CD4-positive, alpha-beta memory T cell (primary cell): ENCODE results near the gene FADD. TPM values are rescaled to one million over a fixed set of nuclear protein-coding genes. Genes with fewer than 3 reads are reported as not detected.

Source experiments
- CTCF ChIA-PET: fragments of 350-600 bp; sonication (Branson Sonifier 250); formaldehyde crosslinking; loops from one replicate; lab custom pipeline; 2021; ENCODE audit warnings: inconsistent platforms; ENCODE audit not compliant: partially characterized antibody; lab: Charles Lee
- POLR2A ChIA-PET: fragments of 350-600 bp; sonication (Branson Sonifier 250); formaldehyde crosslinking; loops from one replicate; lab custom pipeline; 2021; ENCODE audit not compliant: partially characterized antibody; lab: Charles Lee
- DNase-seq, 5 donors: peaks; one replicate each; pipeline versions ENCODE4 v3.0.0 to v3.0.0-alpha.2; 2020 to 2022; ENCODE audit warnings: mixed read lengths in 1 of 5
- H3K27ac ChIP-seq: one replicate; pipeline ENCODE4 v1.7.0; 2013; ENCODE audit warnings: low read depth, low read length
- H3K27me3 ChIP-seq: 2 replicates; pipeline ENCODE4 v1.7.0; 2013; ENCODE audit warnings: mild to moderate bottlenecking, low read length, moderate library complexity; ENCODE audit not compliant: insufficient read depth
- H3K36me3 ChIP-seq: 2 replicates; pipeline ENCODE4 v1.7.0; 2013; ENCODE audit warnings: mild to moderate bottlenecking, low read length, moderate library complexity; ENCODE audit not compliant: insufficient read depth
- H3K4me1 ChIP-seq: 2 replicates; pipeline ENCODE4 v1.7.0; 2013; ENCODE audit warnings: mild to moderate bottlenecking, low read length, moderate library complexity; ENCODE audit not compliant: insufficient read depth
- H3K4me3 ChIP-seq, 2 donors: one replicate each; pipeline ENCODE4 v1.7.0; 2013; ENCODE audit warnings: low read length in 2 of 2, mild to moderate bottlenecking in 1 of 2
- H3K9me3 ChIP-seq, 2 donors: one replicate each; pipeline ENCODE4 v1.7.0; 2013; ENCODE audit warnings: low read length in 2 of 2, control low read depth in 1 of 2; ENCODE audit not compliant: control insufficient read depth in 1 of 2
- H3K27ac Mint-ChIP-seq, 7 donors: one replicate each; pipeline ENCODE4 v1.8.0; 2020 to 2021; ENCODE audit warnings: mixed read lengths in 7 of 7, mild to moderate bottlenecking in 6 of 7, inconsistent platforms in 3 of 7, moderate library complexity in 3 of 7
- H3K27me3 Mint-ChIP-seq, 2 donors: one replicate each; pipeline ENCODE4 v1.8.0; 2020 to 2021; ENCODE audit warnings: mixed read lengths in 2 of 2
- H3K36me3 Mint-ChIP-seq, 2 donors: one replicate each; pipeline ENCODE4 v1.8.0; 2020 to 2021; ENCODE audit warnings: mixed read lengths in 2 of 2, inconsistent platforms in 1 of 2, mild to moderate bottlenecking in 1 of 2
- H3K4me1 Mint-ChIP-seq, 4 donors: one replicate each; pipeline ENCODE4 v1.8.0; 2020 to 2021; ENCODE audit warnings: mixed read lengths in 4 of 4, mild to moderate bottlenecking in 1 of 4
- H3K4me3 Mint-ChIP-seq, 8 donors: one replicate each; pipeline ENCODE4 v1.8.0; 2020 to 2021; ENCODE audit warnings: mixed read lengths in 8 of 8, mild to moderate bottlenecking in 7 of 8, moderate library complexity in 6 of 8, inconsistent platforms in 3 of 8
- H3K9me3 Mint-ChIP-seq, 8 donors: one replicate each; pipeline ENCODE4 v1.8.0; 2020 to 2021; ENCODE audit warnings: mixed read lengths in 8 of 8, mild to moderate bottlenecking in 5 of 8, inconsistent platforms in 3 of 8, moderate library complexity in 1 of 8
- intact Hi-C: fragments of 100-400 bp; cut with micrococcal nuclease; formaldehyde crosslinking; loops from one replicate; pipeline ENCODE4 v1.15.1; 2023
- polyA plus RNA-seq, 2 donors: library from polyadenylated mRNA; unstranded; fragments of 300-500 nt; fragmentation: Illumina TruSeq; gene quantifications; one replicate each; pipeline ENCODE4 v1.2.3, GENCODE V29; 2021
- total RNA-seq, 2 experiments: library from RNA; stranded (reverse); gene quantifications; one replicate each; pipeline ENCODE4 v1.2.3, GENCODE V29; 2021

FADD gene
- total and polyA plus RNA-seq, 4 experiments from 2014 or later, result 19.2 to 48.0 (median 34.2) TPM

DNA sequence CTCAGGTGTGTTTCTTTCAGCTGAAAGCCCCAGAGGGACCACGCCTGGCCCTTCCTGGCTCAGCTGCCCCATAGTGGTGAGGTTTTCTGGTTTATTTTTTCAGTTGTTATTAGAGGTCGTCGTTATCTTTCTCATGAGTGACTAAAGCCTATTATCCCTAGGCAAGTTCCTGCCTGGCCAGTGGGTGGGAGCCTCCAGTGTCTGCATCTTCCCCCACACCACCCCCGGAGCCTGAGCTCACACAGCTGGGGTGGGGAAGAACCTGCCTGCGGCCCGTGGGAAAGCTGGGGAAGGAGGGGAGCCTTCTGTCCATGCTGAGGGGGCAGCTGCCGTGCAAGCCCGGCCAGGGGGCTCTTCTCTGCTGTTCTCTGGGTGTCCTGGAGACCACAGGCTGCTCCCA is 43.1 kb downstream of the FADD start:
- no peak for DNase-seq
- no peak overlapping the region for H3K27ac Mint-ChIP-seq
- POLR2A ChIA-PET, result no interaction called here
- H3K4me1 Mint-ChIP-seq, result no peaks in the 10 kb centered on the region
- intact Hi-C loops, result no loop called here
- H3K9me3 ChIP-seq, result no peaks in the 10 kb centered on the region
- CTCF ChIA-PET, result no interaction called here
- H3K4me3 Mint-ChIP-seq, result no peak overlapping the region
- no peaks in the 10 kb centered on the region for H3K36me3 Mint-ChIP-seq
- H3K27ac ChIP-seq, result no peak overlapping the region
- peaks cover 0 to 2% (median 0%) of the 10 kb centered on the region in 8 donors for H3K9me3 Mint-ChIP-seq
- H3K27me3 Mint-ChIP-seq, result peaks cover 3 to 7% of the 10 kb centered on the region in 2 donors
- H3K4me1 ChIP-seq, result no peaks in the 10 kb centered on the region
- H3K27me3 ChIP-seq, result no peaks in the 10 kb centered on the region
- H3K4me3 ChIP-seq, result no peak overlapping the region
- no peaks in the 10 kb centered on the region for H3K36me3 ChIP-seq

DNA sequence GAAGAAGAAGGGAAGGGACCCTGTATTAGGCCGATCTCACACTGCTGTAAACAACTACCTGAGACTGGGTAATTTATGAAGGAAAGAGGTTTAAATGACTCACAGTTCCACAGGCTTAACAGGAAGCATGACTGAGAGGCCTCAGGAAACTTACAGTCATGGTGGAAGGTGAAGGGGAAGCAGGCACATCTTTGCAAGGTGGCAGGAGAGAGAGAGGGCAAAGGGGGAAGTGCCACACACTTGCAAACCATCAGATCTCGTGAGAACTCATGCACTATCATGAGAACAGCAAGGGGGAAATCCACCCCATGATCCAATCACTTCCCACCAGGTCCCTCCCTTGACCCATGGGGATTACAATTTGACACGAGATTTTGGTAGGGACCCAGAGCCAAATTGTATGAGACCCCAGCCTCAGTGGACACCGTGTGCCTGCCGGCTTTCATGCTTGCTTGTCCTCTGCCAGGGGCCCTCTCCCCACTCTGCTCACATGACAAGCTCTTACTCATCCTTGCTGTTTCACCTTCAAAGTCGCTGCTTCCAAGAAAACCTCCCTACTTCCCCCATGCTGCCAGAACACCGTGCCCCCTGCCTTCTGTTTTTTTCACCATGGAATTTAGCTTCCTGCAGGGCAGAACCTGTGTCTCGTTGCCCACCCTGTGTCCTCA is 44.1 kb downstream of the FADD start:
- POLR2A ChIA-PET, result no interaction called here
- Histone ChIP-seq H3K9me3 (no peaks in the 10 kb centered on the region), H3K36me3 (no peaks in the 10 kb centered on the region), H3K27me3 (no peaks in the 10 kb centered on the region), H3K4me3 (no peak overlapping the region), H3K27ac (no peak overlapping the region), H3K4me1 (no peaks in the 10 kb centered on the region)
- Mint-ChIP-seq H3K36me3 (no peaks in the 10 kb centered on the region), H3K4me3 (no peak overlapping the region), H3K4me1 (no peaks in the 10 kb centered on the region), H3K27ac (no peak overlapping the region), H3K9me3 (peaks cover 0 to 2% (median 0%) of the 10 kb centered on the region in 8 donors), H3K27me3 (peaks cover 3 to 7% of the 10 kb centered on the region in 2 donors)
- CTCF ChIA-PET, result no interaction called here
- DNase-seq, result no peak
- intact Hi-C loops, result no loop called here

DNA sequence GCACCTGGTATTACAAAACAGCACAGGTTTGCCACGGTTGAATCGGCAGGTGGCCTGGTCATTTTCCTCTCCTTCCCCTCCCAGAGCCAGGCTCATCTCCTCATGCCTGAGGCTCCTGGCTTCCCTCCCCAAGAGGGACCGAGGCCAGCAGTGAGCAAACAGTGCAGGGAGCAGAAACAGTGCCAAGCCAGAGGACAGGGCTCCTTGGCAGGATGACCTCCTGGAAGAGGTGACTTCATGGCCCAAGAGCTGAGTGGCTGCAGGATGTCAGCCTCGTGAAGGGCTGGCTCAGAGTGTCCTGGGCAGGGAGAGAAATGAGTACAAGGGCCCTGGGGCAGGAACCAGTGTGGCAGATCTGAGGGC is 44.6 kb downstream of the FADD start:
- Mint-ChIP-seq H3K9me3 (peaks cover 0 to 2% (median 0%) of the 10 kb centered on the region in 8 donors), H3K4me1 (no peaks in the 10 kb centered on the region), H3K27me3 (peaks cover 3 to 7% of the 10 kb centered on the region in 2 donors), H3K4me3 (no peak overlapping the region), H3K27ac (no peak overlapping the region), H3K36me3 (no peaks in the 10 kb centered on the region)
- Histone ChIP-seq H3K4me1 (no peaks in the 10 kb centered on the region), H3K9me3 (no peaks in the 10 kb centered on the region), H3K27ac (no peak overlapping the region), H3K36me3 (no peaks in the 10 kb centered on the region), H3K4me3 (no peak overlapping the region), H3K27me3 (no peaks in the 10 kb centered on the region)
- DNase-seq, result no peak
- intact Hi-C loops, result no loop called here
- ChIA-PET CTCF (no interaction called here), POLR2A (no interaction called here)

DNA sequence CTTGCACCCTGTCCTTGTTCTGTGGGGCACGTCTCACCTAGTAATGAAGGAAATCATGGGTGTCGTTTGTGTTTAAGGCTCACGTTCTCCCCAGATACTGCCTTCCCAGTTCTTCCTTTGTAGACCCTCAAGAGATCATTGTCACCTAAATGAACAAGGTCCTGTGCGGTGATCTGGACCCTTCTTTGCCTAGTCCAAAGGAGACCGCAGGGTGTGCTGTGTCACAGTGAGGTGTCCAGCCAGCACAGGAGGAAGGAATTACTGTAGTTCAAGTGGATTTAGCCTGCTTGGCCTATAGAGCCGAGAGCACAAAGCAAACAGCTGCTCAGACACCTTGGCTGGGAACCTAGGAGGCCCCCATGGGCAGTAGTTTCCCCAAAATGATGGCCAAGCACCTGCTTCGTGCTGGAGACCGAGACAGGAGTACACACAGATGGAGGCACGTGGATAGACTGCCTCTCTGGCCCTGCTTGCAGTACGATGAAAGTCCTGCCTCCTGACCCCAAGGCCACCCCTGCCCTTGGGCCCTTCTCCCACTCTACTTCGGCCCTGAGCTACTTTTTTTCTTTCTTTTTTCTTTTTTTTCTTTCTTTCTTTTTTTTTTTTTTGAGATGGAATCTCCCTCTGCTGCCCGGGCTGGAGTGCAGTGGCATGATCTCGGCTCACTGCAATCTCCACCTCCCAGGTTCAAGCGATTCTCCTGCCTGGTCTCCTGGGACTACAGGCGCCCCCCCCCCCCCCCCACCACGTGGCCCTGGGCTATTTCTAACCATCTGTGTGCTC is 48.0 kb downstream of the FADD start:
- CTCF ChIA-PET, result no interaction called here
- intact Hi-C loops, result no loop called here
- no peak overlapping the region for H3K27ac ChIP-seq
- POLR2A ChIA-PET, result no interaction called here
- H3K4me1 Mint-ChIP-seq, result no peaks in the 10 kb centered on the region
- peaks cover 0 to 2% of the 10 kb centered on the region in 2 donors for H3K27me3 Mint-ChIP-seq
- H3K4me3 Mint-ChIP-seq, result no peak overlapping the region
- H3K9me3 ChIP-seq, result no peaks in the 10 kb centered on the region
- no peak for DNase-seq
- no peaks in the 10 kb centered on the region for H3K4me1 ChIP-seq
- no peaks in the 10 kb centered on the region for H3K36me3 ChIP-seq
- H3K27ac Mint-ChIP-seq, result no peak overlapping the region
- no peaks in the 10 kb centered on the region for H3K36me3 Mint-ChIP-seq
- H3K27me3 ChIP-seq, result no peaks in the 10 kb centered on the region
- no peak overlapping the region for H3K4me3 ChIP-seq
- peaks cover 0 to 2% (median 0%) of the 10 kb centered on the region in 8 donors for H3K9me3 Mint-ChIP-seq

DNA sequence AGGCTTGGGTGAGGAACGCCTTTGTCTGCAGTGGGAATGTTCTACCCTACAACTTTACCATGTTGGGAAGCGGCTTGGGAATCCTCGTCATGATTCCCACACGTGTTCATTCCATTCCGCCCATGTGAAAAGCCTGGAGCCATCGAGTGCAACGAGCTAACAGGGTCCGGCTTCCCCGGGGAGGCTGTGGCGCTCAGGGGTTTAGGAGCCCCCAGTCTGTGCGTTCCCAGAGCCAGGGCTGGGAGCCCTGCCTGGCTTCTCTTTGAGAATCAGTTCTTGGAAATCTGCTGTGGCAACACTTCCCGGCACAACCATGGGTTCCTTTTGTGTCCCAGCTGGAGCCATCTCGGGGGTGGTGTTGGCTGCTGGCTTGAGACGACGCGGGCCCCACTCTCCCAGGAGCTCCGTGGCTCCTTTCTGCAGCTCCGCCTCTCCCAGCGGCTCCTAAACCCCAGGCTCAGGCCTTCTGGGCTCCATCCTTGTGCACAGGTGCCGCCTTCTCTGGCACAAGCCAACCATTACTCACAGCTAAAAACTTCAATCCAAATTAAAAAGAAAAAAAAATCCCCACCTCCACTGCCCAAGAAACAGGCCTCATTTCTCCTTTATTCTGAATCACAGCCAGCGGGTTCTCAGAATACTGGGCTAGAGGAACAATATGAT is 48.7 kb downstream of the FADD start:
- DNase-seq, result no peak
- ChIA-PET POLR2A (no interaction called here), CTCF (no interaction called here)
- intact Hi-C loops, result no loop called here
- Histone ChIP-seq H3K4me3 (no peak overlapping the region), H3K36me3 (no peaks in the 10 kb centered on the region), H3K27ac (no peak overlapping the region), H3K27me3 (no peaks in the 10 kb centered on the region), H3K9me3 (no peaks in the 10 kb centered on the region), H3K4me1 (no peaks in the 10 kb centered on the region)
- Mint-ChIP-seq H3K27ac (no peak overlapping the region), H3K27me3 (peaks cover 0 to 2% of the 10 kb centered on the region in 2 donors), H3K4me3 (no peak overlapping the region), H3K9me3 (peaks cover 0 to 2% (median 0%) of the 10 kb centered on the region in 8 donors), H3K36me3 (no peaks in the 10 kb centered on the region), H3K4me1 (no peaks in the 10 kb centered on the region)

DNA sequence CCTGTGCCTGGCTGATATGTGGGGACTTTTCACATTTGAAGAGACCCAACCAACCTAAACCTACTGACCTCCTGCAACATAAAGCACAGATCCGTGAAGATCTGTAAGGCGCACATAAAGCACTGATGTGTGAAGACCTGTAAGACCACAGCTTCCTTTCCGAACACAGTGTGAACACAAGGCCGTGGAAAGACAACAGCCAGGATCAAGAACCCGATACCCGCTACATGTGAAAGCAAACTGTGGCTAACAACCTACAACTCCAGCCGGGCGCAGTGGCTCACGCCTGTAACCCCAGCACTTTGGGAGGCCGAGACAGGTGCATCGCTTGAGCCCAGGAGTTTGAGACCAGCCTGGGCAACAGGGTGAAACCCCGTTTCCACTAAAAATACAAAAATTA is 49.7 kb downstream of the FADD start:
- Histone ChIP-seq H3K27me3 (no peaks in the 10 kb centered on the region), H3K4me3 (no peak overlapping the region), H3K9me3 (no peaks in the 10 kb centered on the region), H3K4me1 (no peaks in the 10 kb centered on the region), H3K27ac (no peak overlapping the region), H3K36me3 (no peaks in the 10 kb centered on the region)
- no peak for DNase-seq
- ChIA-PET CTCF (no interaction called here), POLR2A (no interaction called here)
- intact Hi-C loops, result no loop called here
- peaks cover 0 to 1% of the 10 kb centered on the region in 2 donors for H3K27me3 Mint-ChIP-seq
- H3K4me1 Mint-ChIP-seq, result no peaks in the 10 kb centered on the region
- peaks cover 0 to 2% (median 0%) of the 10 kb centered on the region in 8 donors for H3K9me3 Mint-ChIP-seq
- H3K36me3 Mint-ChIP-seq, result no peaks in the 10 kb centered on the region
- no peak overlapping the region for H3K27ac Mint-ChIP-seq
- H3K4me3 Mint-ChIP-seq, result no peak overlapping the region

DNA sequence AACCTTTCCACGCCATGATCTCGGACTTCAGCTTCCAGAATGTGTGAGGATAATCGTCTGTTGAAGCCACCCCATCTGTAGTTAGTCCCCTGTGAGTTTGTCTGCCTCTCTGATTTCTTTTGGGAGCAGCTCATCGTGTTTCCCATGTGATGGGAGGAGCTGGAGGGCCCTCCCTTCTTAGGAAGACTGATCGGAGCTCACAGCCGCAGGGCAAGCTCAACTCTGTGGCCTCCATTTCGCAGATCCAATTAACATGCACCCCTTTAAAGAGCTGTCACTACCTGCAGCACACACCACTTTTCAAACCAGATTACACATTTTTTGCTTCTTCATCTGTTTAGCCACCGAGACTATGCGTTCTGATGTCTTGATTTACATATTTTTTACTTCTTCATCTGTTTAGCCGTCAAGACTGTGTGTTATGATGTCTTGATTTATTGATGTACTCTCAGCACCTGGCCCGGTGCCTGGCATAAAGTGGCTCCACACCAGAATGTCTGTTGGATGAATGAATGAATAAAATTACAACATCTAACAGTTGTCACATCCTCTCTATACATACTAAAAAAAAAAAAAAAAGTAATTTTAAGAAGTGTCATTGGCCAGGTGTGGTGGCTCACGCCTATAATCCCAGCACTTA is 52.5 kb downstream of the FADD start:
- CTCF ChIA-PET, result interaction anchor here (1.1 kb wide), 1 partner anchor 63 kb away, joined by 3 read pairs; no protein-coding TSS in a partner anchor
- POLR2A ChIA-PET, result no interaction called here
- no peak for DNase-seq

More for the DNA sequence above, 52.5 kb downstream of the FADD start:
- Histone ChIP-seq H3K4me3 (no peak overlapping the region), H3K27me3 (no peaks in the 10 kb centered on the region), H3K9me3 (no peaks in the 10 kb centered on the region), H3K27ac (no peak overlapping the region), H3K4me1 (no peaks in the 10 kb centered on the region), H3K36me3 (no peaks in the 10 kb centered on the region)
- H3K27me3 Mint-ChIP-seq, result peaks cover 0 to 1% of the 10 kb centered on the region in 2 donors
- H3K36me3 Mint-ChIP-seq, result no peaks in the 10 kb centered on the region
- no peak overlapping the region for H3K27ac Mint-ChIP-seq
- H3K4me1 Mint-ChIP-seq, result no peaks in the 10 kb centered on the region
- intact Hi-C loops, result no loop called here
- no peak overlapping the region for H3K4me3 Mint-ChIP-seq
- peaks cover 0 to 2% (median 0%) of the 10 kb centered on the region in 8 donors for H3K9me3 Mint-ChIP-seq
